Neuronal stem cell (in vitro differentiated cells): ENCODE measurements around the gene LILRA1.
"Not testable (repeated sequence)": the region's sequence is repeated elsewhere in the genome, so short reads cannot be mapped to it uniquely, and the experiment has no call there.

ENCODE experiments used
- DNase-seq: peaks from one replicate; pipeline ENCODE4 v3.0.0-alpha.2; 2013; ENCODE audit warnings: low spot score
- H2AFZ ChIP-seq: one replicate; pipeline ENCODE4 v1.6.1; 2013; ENCODE audit warnings: mild to moderate bottlenecking, low read length, inconsistent platforms
- H2AK5ac ChIP-seq: 2 replicates; pipeline ENCODE4 v1.6.1; 2013; ENCODE audit warnings: low read depth, mild to moderate bottlenecking, inconsistent platforms, low read length, moderate library complexity, mixed read lengths
- H2BK120ac ChIP-seq: 2 replicates; pipeline ENCODE4 v1.6.1; 2013; ENCODE audit warnings: low read depth, mild to moderate bottlenecking, inconsistent platforms, low read length, moderate library complexity, mixed read lengths
- H2BK12ac ChIP-seq: one replicate; pipeline ENCODE4 v1.6.1; 2013; ENCODE audit warnings: low read length, inconsistent platforms
- H2BK15ac ChIP-seq: 2 replicates; pipeline ENCODE4 v1.6.1; 2013; ENCODE audit warnings: mild to moderate bottlenecking, low read length, inconsistent platforms, mixed read lengths
- H2BK5ac ChIP-seq: one replicate; pipeline ENCODE4 v1.6.1; 2013; ENCODE audit warnings: inconsistent platforms, mild to moderate bottlenecking, low read length, moderate library complexity
- H3K14ac ChIP-seq: one replicate; pipeline ENCODE4 v1.6.1; 2013; ENCODE audit warnings: low read length, inconsistent platforms
- H3K18ac ChIP-seq: 2 replicates; pipeline ENCODE4 v1.6.1; 2013; ENCODE audit warnings: low read length, inconsistent platforms
- H3K23ac ChIP-seq: 2 replicates; pipeline ENCODE4 v1.6.1; 2013; ENCODE audit warnings: low read depth, mild to moderate bottlenecking, mixed read lengths, low read length, inconsistent platforms; ENCODE audit not compliant: poor library complexity
- H3K27ac ChIP-seq: replicated peaks from 3 replicates; pipeline ENCODE4 v1.5.1; 2013; ENCODE audit warnings: low read length, inconsistent platforms
- H3K27me3 ChIP-seq, 3 experiments: 2 replicates each; pipeline ENCODE4 v1.6.1; 2013; ENCODE audit warnings: low read length in 3 of 3, mild to moderate bottlenecking in 2 of 3, inconsistent platforms in 1 of 3, low read depth in 1 of 3, mixed read lengths in 1 of 3, moderate library complexity in 1 of 3; ENCODE audit not compliant: control insufficient read depth in 3 of 3, insufficient read depth in 3 of 3
- H3K36me3 ChIP-seq, 2 donors: replicated peaks in 1 of 2; 2 replicates each; pipeline ENCODE4 v1.6.1; 2013; ENCODE audit warnings: low read length in 2 of 2; ENCODE audit not compliant: control insufficient read depth in 2 of 2, insufficient read depth in 2 of 2
- H3K4ac ChIP-seq: 2 replicates; pipeline ENCODE4 v1.6.1; 2013; ENCODE audit warnings: inconsistent platforms, mild to moderate bottlenecking, low read length, moderate library complexity
- H3K4me1 ChIP-seq, 2 donors: 1 replicate in 1 of 2; 2 replicates in 1 of 2; pipeline ENCODE4 v1.6.1; 2013; ENCODE audit warnings: low read length in 2 of 2, low read depth in 1 of 2; ENCODE audit not compliant: control insufficient read depth in 2 of 2, insufficient read depth in 1 of 2
- H3K4me2 ChIP-seq: one replicate; pipeline ENCODE4 v1.6.1; 2013; ENCODE audit warnings: mild to moderate bottlenecking, low read length, inconsistent platforms; ENCODE audit not compliant: insufficient read depth, poor library complexity, severe bottlenecking
- H3K4me3 ChIP-seq, 2 donors: 2 replicates each; pipeline ENCODE4 v1.5.1; 2013; ENCODE audit warnings: low read length in 2 of 2, mild to moderate bottlenecking in 2 of 2, inconsistent platforms in 1 of 2, moderate library complexity in 1 of 2
- H3K79me1 ChIP-seq: one replicate; pipeline ENCODE4 v1.6.1; 2013; ENCODE audit warnings: low read depth, mild to moderate bottlenecking, inconsistent platforms, low read length, moderate library complexity
- H3K9ac ChIP-seq: one replicate; pipeline ENCODE4 v1.6.1; 2013; ENCODE audit warnings: mild to moderate bottlenecking, low read depth, low read length, inconsistent platforms; ENCODE audit not compliant: poor library complexity
- H3K9me3 ChIP-seq, 2 donors: replicated peaks in 1 of 2; 2 replicates each; pipeline versions ENCODE3 to v1.6.1; 2013; ENCODE audit warnings: low read length in 2 of 2, mild to moderate bottlenecking in 2 of 2, inconsistent platforms in 1 of 2, low read depth in 1 of 2, mixed read lengths in 1 of 2, moderate library complexity in 1 of 2; ENCODE audit not compliant: control insufficient read depth in 2 of 2, insufficient read depth in 1 of 2
- H4K8ac ChIP-seq: one replicate; pipeline ENCODE4 v1.6.1; 2013; ENCODE audit warnings: low read depth, mild to moderate bottlenecking, inconsistent platforms, low read length, moderate library complexity
- H4K91ac ChIP-seq: one replicate; pipeline ENCODE4 v1.6.1; 2013; ENCODE audit warnings: low read length, low read depth, mild to moderate bottlenecking, inconsistent platforms; ENCODE audit not compliant: poor library complexity
- WGBS, 2 donors: extraction: QIAGEN DNeasy Blood & Tissue Kit; methylation state at CpG; one replicate each; pipeline ENCODE4 v1.1.7; 2013; ENCODE audit warnings: missing lambda C conversion rate in 2 of 2, mixed read lengths in 1 of 2; ENCODE audit not compliant: insufficient read length in 2 of 2, insufficient replicate concordance in 1 of 2; ENCODE audit errors: extremely low coverage in 2 of 2; 5-methylcytosine and 5-hydroxymethylcytosine counted together

Gene LILRA1

GRCh38 chr19:54563206-54563605, 30.2 kb upstream of the LILRA1 start:
- not testable (repeated sequence) for H3K9ac ChIP-seq, DNase-seq, H2BK5ac ChIP-seq, H3K36me3 ChIP-seq, H2AFZ ChIP-seq, H3K4me2 ChIP-seq, H3K27me3 ChIP-seq, H3K14ac ChIP-seq, H2BK15ac ChIP-seq, H2AK5ac ChIP-seq, H3K23ac ChIP-seq, H2BK120ac ChIP-seq, H3K18ac ChIP-seq, H3K27ac ChIP-seq, H4K91ac ChIP-seq, H3K4me1 ChIP-seq, H4K8ac ChIP-seq, H3K4me3 ChIP-seq, H2BK12ac ChIP-seq, H3K4ac ChIP-seq, H3K79me1 ChIP-seq
- peaks cover 0 to 18% of the 10 kb centered on the region in 2 donors for H3K9me3 ChIP-seq
- WGBS, 2 donors: no CpG with 5 or more reads among the region's 6 CpGs

- no peak overlapping the region for H4K8ac ChIP-seq
- H3K4me1 ChIP-seq: no peaks in the 10 kb centered on the region
- H3K9me3 ChIP-seq: peaks cover 0 to 32% of the 10 kb centered on the region in 2 donors
- H3K4me3 ChIP-seq: no peak overlapping the region
- no peaks in the 10 kb centered on the region for H3K36me3 ChIP-seq
- H3K27me3 ChIP-seq: peaks cover 0 to 19% (median 0%) of the 10 kb centered on the region in 3 experiments
- no peak overlapping the region for H2BK15ac ChIP-seq
- H3K18ac ChIP-seq: no peak overlapping the region
- H3K4ac ChIP-seq: no peak overlapping the region
- no peak overlapping the region for H3K23ac ChIP-seq
- no peak overlapping the region for H4K91ac ChIP-seq
- H2AK5ac ChIP-seq: no peak overlapping the region
- no peak overlapping the region for H3K9ac ChIP-seq
- no peak overlapping the region for H3K27ac ChIP-seq
- no peak overlapping the region for H2AFZ ChIP-seq
- no peaks in the 10 kb centered on the region for H3K79me1 ChIP-seq
- H2BK12ac ChIP-seq: no peak overlapping the region
- H3K4me2 ChIP-seq: no peak overlapping the region
- no peak overlapping the region for H2BK5ac ChIP-seq
- H3K14ac ChIP-seq: no peak overlapping the region
- no peak for DNase-seq
- no CpG with 5 or more reads among the region's 3 CpGs for WGBS, 2 donors
- no peak overlapping the region for H2BK120ac ChIP-seq
Measured at GRCh38 chr19:54570316-54570715, 23.1 kb upstream of the LILRA1 start.

GRCh38 chr19:54571715-54572615, 21.5 kb upstream of the LILRA1 start:
- H3K27ac ChIP-seq, H3K14ac ChIP-seq, H3K4me2 ChIP-seq, H4K8ac ChIP-seq, H3K23ac ChIP-seq, H2BK120ac ChIP-seq, H3K18ac ChIP-seq, H4K91ac ChIP-seq, H3K79me1 ChIP-seq, H3K4me3 ChIP-seq, H3K9ac ChIP-seq, H3K4ac ChIP-seq, DNase-seq, H2BK5ac ChIP-seq, H2BK12ac ChIP-seq, H3K4me1 ChIP-seq, H2AK5ac ChIP-seq, H2AFZ ChIP-seq, H2BK15ac ChIP-seq, H3K36me3 ChIP-seq: not testable (repeated sequence)
- H3K27me3 ChIP-seq: peaks cover 0 to 27% (median 0%) of the 10 kb centered on the region in 3 experiments
- WGBS, 2 donors: no CpG with 5 or more reads among the region's 17 CpGs
- peaks cover 0 to 35% of the 10 kb centered on the region in 2 donors for H3K9me3 ChIP-seq

GRCh38 chr19:54572696-54573311, 20.6 kb upstream of the LILRA1 start:
- Histone ChIP-seq H3K4me3 (peak overlapping the region in 1 of 2 donors; percentile 42), H3K9me3 (peaks cover 0 to 39% of the 10 kb centered on the region in 2 donors), H3K79me1 (no peaks in the 10 kb centered on the region), H2AFZ (no peak overlapping the region), H4K8ac (no peak overlapping the region), H3K14ac (no peak overlapping the region), H3K36me3 (no peaks in the 10 kb centered on the region), H2BK5ac (no peak overlapping the region), H3K4ac (no peak overlapping the region), H2BK12ac (no peak overlapping the region), H3K4me1 (no peaks in the 10 kb centered on the region), H2BK15ac (no peak overlapping the region), H2BK120ac (no peak overlapping the region), H3K9ac (no peak overlapping the region), H2AK5ac (no peak overlapping the region), H3K27me3 (peaks cover 0 to 27% (median 0%) of the 10 kb centered on the region in 3 experiments), H3K23ac (no peak overlapping the region), H4K91ac (no peak overlapping the region), H3K4me2 (no peak overlapping the region), H3K27ac (no peak overlapping the region), H3K18ac (no peak overlapping the region)
- no peak for DNase-seq
- no CpG with 5 or more reads among the region's 9 CpGs for WGBS, 2 donors
